KMS-11 (cell line): ENCODE results near the gene SLC16A1.
"Not testable (repeated sequence)": the region's sequence is repeated elsewhere in the genome, so short reads cannot be mapped to it uniquely, and the experiment has no call there.

ENCODE experiments used
- H2AFZ ChIP-seq: fragments of 200-600 bp; sonication (generic); 2 replicates; pipeline ENCODE4 v1.6.1; 2016; ENCODE audit warnings: antibody characterized with exemption, mixed run types, low read depth
- H3K27ac ChIP-seq: fragments of 200-600 bp; sonication (generic); 2 replicates; pipeline ENCODE4 v1.6.1; 2016; ENCODE audit warnings: mild to moderate bottlenecking, mixed run types
- H3K27me3 ChIP-seq: fragments of 200-600 bp; sonication (generic); 2 replicates; pipeline ENCODE4 v1.6.1; 2017; ENCODE audit warnings: mild to moderate bottlenecking, low read depth, mixed run types, moderate library complexity; ENCODE audit not compliant: insufficient read depth
- H3K36me3 ChIP-seq: fragments of 200-600 bp; sonication (generic); 2 replicates; pipeline ENCODE4 v1.6.1; 2017; ENCODE audit warnings: mild to moderate bottlenecking, mixed run types; ENCODE audit not compliant: insufficient read depth
- H3K4me1 ChIP-seq: fragments of 200-600 bp; sonication (generic); 2 replicates; pipeline ENCODE4 v1.6.1; 2016; ENCODE audit warnings: mild to moderate bottlenecking, low read depth, mixed run types; ENCODE audit not compliant: poor library complexity, severe bottlenecking
- H3K4me2 ChIP-seq: fragments of 200-600 bp; sonication (generic); 2 replicates; pipeline ENCODE4 v1.7.0; 2016; ENCODE audit warnings: mild to moderate bottlenecking, mixed run types
- H3K4me3 ChIP-seq: fragments of 200-600 bp; sonication (generic); IDR thresholded peaks from 2 replicates; pipeline ENCODE4 v1.6.1; 2017; ENCODE audit warnings: low read depth, low read length, mixed read lengths; ENCODE audit not compliant: insufficient read depth
- H3K79me2 ChIP-seq: fragments of 200-600 bp; sonication (generic); 2 replicates; pipeline ENCODE4 v1.6.1; 2016; ENCODE audit warnings: low read depth, mixed run types; ENCODE audit not compliant: insufficient read depth
- H3K9ac ChIP-seq: fragments of 200-600 bp; sonication (generic); 2 replicates; pipeline ENCODE4 v1.6.1; 2016; ENCODE audit warnings: mild to moderate bottlenecking, mixed run types
- H4K20me1 ChIP-seq: fragments of 200-600 bp; sonication (generic); 2 replicates; pipeline ENCODE4 v1.6.1; 2016; ENCODE audit warnings: mild to moderate bottlenecking, mixed run types; ENCODE audit not compliant: insufficient read depth
- CTCF ChIP-seq: fragments of 200-600 bp; sonication (generic); conservative IDR thresholded peaks from 2 replicates; pipeline ENCODE4 v1.6.1; 2017; ENCODE audit warnings: low read depth, mild to moderate bottlenecking, antibody characterized with exemption, low read length, moderate library complexity, mixed read lengths

Gene SLC16A1

GRCh38 chr1:112982853-112983536, 27.0 kb upstream of the SLC16A1 start:
- TF ChIP-seq CTCF, result no peak
- Histone ChIP-seq H3K4me3 (no peak overlapping the region), H2AFZ (no peak overlapping the region), H3K9ac (no peak overlapping the region), H3K27me3 (no peaks in the 10 kb centered on the region), H4K20me1 (no peaks in the 10 kb centered on the region), H3K79me2 (no peaks in the 10 kb centered on the region), H3K27ac (no peak overlapping the region), H3K4me1 (no peaks in the 10 kb centered on the region), H3K36me3 (no peaks in the 10 kb centered on the region), H3K4me2 (no peak overlapping the region)

GRCh38 chr1:112982328-112982727, 26.3 kb upstream of the SLC16A1 start:
- no peaks in the 10 kb centered on the region for H3K79me2 ChIP-seq
- H3K36me3 ChIP-seq, result no peaks in the 10 kb centered on the region
- H3K4me1 ChIP-seq, result no peaks in the 10 kb centered on the region
- H2AFZ ChIP-seq, result no peak overlapping the region
- no peak overlapping the region for H3K27ac ChIP-seq
- no peaks in the 10 kb centered on the region for H3K27me3 ChIP-seq
- H3K4me2 ChIP-seq, result no peak overlapping the region
- no peak overlapping the region for H3K9ac ChIP-seq
- no peak for TF ChIP-seq CTCF
- H3K4me3 ChIP-seq, result no peak overlapping the region
- no peaks in the 10 kb centered on the region for H4K20me1 ChIP-seq

GRCh38 chr1:112981834-112982233, 25.8 kb upstream of the SLC16A1 start:
- not testable (repeated sequence) for H3K27me3 ChIP-seq, H3K36me3 ChIP-seq, H3K4me2 ChIP-seq, H3K27ac ChIP-seq, H3K9ac ChIP-seq, H3K4me1 ChIP-seq, H2AFZ ChIP-seq, H3K79me2 ChIP-seq, H3K4me3 ChIP-seq, H4K20me1 ChIP-seq

GRCh38 chr1:112981426-112981825, 25.4 kb upstream of the SLC16A1 start:
- no peak for TF ChIP-seq CTCF
- no peak overlapping the region for H3K9ac ChIP-seq
- no peak overlapping the region for H2AFZ ChIP-seq
- H3K27ac ChIP-seq, result no peak overlapping the region
- no peak overlapping the region for H3K4me2 ChIP-seq
- no peaks in the 10 kb centered on the region for H3K4me1 ChIP-seq
- no peaks in the 10 kb centered on the region for H4K20me1 ChIP-seq
- no peaks in the 10 kb centered on the region for H3K36me3 ChIP-seq
- H3K79me2 ChIP-seq, result no peaks in the 10 kb centered on the region
- no peak overlapping the region for H3K4me3 ChIP-seq
- H3K27me3 ChIP-seq, result no peaks in the 10 kb centered on the region

GRCh38 chr1:112975336-112975735, 19.3 kb upstream of the SLC16A1 start:
- no peak overlapping the region for H2AFZ ChIP-seq
- no peaks in the 10 kb centered on the region for H3K79me2 ChIP-seq
- no peaks in the 10 kb centered on the region for H4K20me1 ChIP-seq
- TF ChIP-seq CTCF, result no peak
- H3K4me1 ChIP-seq, result no peaks in the 10 kb centered on the region
- no peaks in the 10 kb centered on the region for H3K36me3 ChIP-seq
- H3K27ac ChIP-seq, result no peak overlapping the region
- H3K4me2 ChIP-seq, result no peak overlapping the region
- H3K9ac ChIP-seq, result no peak overlapping the region
- H3K4me3 ChIP-seq, result no peak overlapping the region
- H3K27me3 ChIP-seq, result no peaks in the 10 kb centered on the region
